GM10847 (cell line): ENCODE results near the gene SPINT2.

ENCODE experiments used
- POLR2A ChIP-seq: IDR thresholded peaks from 2 replicates; pipeline ENCODE4 v1.6.1; 2011; ENCODE audit not compliant: insufficient read length; ENCODE audit errors: extremely low read depth

Gene SPINT2

DNA sequence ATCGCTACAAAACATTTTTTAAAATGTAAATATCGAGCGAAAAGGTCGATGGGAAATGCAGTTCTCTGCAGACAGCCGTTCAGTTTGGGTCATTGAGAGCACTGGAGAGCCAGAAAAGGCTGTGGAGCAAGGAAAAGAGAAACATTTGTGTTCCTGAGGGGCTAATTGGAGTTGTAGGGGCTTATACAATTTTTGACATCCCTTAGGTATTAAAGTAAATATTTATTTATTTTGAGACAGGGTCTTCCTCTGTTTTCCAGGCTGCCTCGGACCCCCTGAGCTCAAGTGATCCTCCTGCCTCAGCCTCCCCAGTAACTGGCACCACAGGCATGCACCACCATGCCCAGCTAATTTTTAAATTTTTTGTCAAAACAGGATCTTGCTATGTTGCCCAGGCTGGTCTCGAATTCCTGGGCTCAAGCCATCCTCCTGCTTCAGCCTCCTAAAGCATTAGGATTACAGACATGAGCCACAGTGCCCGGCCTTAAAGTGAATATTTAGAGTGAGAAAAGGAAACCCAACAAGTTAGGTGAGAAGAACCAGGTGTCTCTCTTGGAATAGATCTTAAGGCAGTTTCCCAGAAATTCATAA lies 52.2 kb downstream of the SPINT2 start:
- TF ChIP-seq POLR2A: no peak

DNA sequence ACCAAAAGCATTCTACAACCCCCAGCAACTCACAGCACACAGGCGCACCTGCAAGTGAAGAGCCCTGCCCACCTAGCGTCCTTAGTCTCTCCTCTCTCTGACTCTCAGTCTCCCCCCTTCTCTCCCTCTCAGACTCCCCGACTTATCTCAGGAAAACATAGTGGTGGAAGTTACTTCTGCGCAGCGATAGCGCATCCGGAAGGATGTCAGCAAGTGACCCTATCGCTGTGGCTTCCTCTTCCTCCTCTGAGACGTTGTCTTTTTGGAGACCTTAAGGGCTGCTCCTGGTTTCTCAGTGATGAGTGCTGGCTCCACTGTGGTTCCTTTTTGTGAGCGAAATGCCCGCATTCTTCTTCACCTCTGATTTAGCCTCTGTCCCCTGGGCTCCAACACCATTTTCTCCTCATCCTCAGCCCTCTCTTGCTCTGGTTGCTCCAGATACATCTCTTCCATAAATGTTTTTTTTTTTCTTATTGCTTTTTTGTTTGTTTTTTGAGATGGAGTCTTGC lies 52.8 kb downstream of the SPINT2 start:
- no peak for TF ChIP-seq POLR2A

- TF ChIP-seq POLR2A: no peak
Measured at GRCh38 chr19:38318660-38319059, 54.3 kb downstream of the SPINT2 start.

DNA sequence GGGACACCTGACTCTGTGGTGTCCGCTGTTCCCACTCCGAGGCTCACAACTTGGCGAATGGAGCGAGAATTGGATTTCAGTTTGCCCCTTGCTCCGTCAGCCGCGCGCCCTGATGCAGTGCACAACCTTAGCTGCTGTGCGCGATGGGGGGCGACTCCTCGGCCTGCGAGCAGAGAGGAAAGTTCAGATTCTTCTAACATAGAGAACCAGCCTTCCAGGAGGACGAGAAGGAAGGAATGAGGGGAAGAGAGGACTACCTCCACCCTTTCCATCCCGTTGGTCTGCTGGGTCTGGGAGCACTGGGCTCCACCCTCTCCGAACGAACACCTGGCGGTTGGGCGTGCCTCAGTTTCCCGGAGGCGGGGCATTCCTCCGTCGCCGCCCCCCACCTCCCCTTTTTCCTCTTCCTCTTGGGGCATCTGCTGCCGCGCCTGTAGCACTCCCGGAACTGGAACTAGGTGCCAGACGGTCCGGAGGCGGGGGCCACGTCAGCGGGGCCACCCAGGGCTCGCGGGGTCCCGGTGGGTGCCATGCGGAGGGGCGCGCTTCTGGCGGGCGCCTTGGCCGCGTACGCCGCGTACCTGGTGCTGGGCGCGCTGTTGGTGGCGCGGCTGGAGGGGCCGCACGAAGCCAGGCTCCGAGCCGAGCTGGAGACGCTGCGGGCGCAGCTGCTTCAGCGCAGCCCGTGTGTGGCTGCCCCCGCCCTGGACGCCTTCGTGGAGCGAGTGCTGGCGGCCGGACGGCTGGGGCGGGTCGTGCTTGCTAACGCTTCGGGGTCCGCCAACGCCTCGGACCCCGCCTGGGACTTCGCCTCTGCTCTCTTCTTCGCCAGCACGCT lies 55.3 kb downstream of the SPINT2 start, which contains the start of gene KCNK6:
TSS of gene KCNK6 (plus strand) at position 425 of the 838 bp plus-strand sequence. CDS start at position 531, 106 bp downstream.
- peak; percentile 26 for TF ChIP-seq POLR2A

- no peak for TF ChIP-seq POLR2A
Measured at GRCh38 chr19:38320969-38321339, 56.6 kb downstream of the SPINT2 start.

- TF ChIP-seq POLR2A: no peak
Measured at GRCh38 chr19:38321646-38322196, 57.3 kb downstream of the SPINT2 start.

DNA sequence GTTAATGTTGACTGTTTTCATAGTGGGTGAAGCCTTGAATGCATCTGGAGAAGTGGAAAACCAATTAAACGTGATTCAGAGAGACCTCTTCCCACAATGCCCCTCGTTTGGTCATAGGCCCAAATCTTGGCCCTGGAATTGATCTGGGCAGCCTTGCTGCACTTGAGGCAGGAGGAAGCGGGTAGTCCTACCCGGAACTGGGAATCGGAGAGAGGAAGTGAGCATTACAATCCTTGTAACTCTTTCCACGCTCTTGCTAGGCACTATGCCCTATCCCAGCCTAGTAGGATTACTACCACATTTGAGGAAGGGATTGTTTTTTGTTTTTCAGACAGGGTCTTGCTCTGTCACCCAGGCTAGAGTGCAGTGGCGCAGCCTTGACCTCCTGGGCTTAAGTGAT lies 58.9 kb downstream of the SPINT2 start:
- TF ChIP-seq POLR2A: no peak

DNA sequence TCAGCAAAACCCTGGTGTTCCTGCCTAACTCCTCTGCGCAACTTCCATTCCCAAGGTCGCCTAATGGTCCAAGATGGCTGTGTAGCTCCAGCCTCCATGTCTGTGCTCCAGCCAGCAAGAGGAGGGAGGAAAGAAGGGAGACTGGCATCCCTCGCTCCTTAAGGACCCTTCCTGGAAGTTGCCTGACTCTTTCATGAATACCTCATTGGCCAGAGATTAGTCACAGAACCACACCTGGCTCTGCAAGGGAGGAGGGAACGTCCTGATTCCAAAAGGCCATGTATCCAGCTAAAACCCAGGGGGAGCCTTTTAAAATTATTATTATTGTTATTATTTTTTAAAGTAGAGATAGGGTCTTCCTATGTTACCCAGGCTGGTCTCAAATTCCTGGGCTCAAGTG lies 60.1 kb downstream of the SPINT2 start:
- TF ChIP-seq POLR2A: no peak

DNA sequence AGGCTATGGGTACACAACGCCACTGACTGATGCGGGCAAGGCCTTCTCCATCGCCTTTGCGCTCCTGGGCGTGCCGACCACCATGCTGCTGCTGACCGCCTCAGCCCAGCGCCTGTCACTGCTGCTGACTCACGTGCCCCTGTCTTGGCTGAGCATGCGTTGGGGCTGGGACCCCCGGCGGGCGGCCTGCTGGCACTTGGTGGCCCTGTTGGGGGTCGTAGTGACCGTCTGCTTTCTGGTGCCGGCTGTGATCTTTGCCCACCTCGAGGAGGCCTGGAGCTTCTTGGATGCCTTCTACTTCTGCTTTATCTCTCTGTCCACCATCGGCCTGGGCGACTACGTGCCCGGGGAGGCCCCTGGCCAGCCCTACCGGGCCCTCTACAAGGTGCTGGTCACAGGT lies 62.2 kb downstream of the SPINT2 start:
- TF ChIP-seq POLR2A: no peak

- no peak for TF ChIP-seq POLR2A
Measured at GRCh38 chr19:38329651-38330050, 65.3 kb downstream of the SPINT2 start.

GRCh38 chr19:38331728-38332127 lies 67.4 kb downstream of the SPINT2 start:
- TF ChIP-seq POLR2A: no peak

DNA sequence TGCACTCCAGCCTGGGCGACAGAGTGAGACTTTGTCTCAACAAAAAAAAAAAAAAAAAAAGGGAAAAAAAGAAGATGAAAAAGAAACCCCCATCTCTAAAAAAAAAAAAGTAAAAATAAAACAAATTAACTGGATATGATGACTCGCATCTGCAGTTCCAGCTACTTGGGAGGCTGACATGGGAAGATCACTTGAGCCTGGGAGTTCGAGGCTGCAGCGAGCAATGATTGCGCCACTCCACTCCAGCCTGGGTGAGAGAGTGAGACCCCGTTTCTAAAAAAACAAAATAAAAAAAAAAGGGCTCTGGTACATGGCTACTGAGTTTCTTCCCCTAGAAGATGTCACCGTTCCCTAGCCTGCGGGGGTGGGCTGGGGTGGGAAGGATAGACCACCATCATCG lies 68.9 kb downstream of the SPINT2 start:
- no peak for TF ChIP-seq POLR2A

DNA sequence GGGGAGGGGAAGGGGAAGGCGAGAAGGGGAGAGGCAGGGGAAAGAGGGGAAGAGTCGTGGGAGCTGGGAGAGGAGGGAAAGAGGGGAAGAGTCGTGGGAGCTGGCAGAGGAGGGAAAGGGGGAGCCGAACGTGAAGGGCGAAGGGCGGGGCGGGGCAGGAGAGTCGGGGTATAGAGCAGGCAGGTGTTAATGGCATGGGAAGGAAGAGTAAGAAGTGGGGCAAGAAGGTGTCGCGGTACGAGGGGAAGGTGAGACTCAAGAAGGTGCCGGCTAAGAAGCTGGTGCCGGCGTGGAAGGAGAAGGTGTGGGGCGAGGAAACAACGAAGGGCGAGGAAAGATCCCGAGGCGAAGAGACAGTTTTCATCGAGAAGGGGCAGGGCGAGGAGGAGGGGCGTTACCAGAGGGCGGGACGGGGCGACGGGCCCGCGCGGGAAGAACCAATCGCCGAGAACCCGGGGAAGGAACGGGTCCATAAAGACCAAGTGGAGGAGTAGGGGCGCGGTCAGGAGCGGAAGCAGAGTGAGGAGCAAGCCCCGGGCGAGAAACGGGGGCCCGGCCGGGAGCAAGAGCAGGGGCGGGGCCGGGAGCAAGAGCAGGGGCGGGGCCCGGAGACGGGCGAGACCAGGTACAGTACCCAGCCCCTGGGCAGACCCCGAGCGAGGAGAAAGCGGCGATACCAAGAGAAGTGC lies 71.7 kb downstream of the SPINT2 start:
- peak; percentile 30 for TF ChIP-seq POLR2A

- TF ChIP-seq POLR2A: peak; percentile 11
Measured at GRCh38 chr19:38336638-38337359, 72.4 kb downstream of the SPINT2 start.

GRCh38 chr19:38337360-38337653 lies 72.9 kb downstream of the SPINT2 start:
- TF ChIP-seq POLR2A: no peak
